NCI-H128 (cell line): ENCODE data around the gene LCLAT1.

Experiments used
- DNase-seq: peaks from one replicate; lab custom pipeline; 2025; ENCODE audit not compliant: unreplicated experiment; lab: John Stamatoyannopoulos, UW

LCLAT1 gene

GRCh38 chr2:30422444-30423040, 24.5 kb upstream of the LCLAT1 start:
- no peak for DNase-seq

DNA sequence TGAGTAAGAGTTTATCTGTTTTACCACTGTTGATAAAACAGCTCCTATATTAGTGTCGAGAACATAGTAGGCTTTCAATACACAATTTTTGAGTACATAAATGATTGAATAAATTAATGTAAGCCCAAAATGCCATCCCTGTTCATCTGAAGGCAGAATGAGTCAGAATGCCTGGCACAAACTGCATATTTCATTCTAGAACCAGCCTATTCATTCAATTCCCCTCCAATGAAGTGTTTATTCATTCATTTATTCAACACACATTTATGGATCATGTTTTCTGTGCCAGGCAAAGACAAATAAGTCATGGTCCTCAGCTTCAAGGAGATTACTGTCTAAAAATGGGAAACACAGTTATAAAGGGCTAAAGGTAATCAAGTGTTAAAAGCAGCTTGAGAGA, 22.8 kb upstream of the LCLAT1 start:
- no peak for DNase-seq

- no peak for DNase-seq
These were observed 21.7 kb upstream of the LCLAT1 start for GRCh38 chr2:30425326-30425725.

- DNase-seq: no peak
These were observed 19.3 kb upstream of the LCLAT1 start for GRCh38 chr2:30427606-30428347.

GRCh38 chr2:30428348-30428662, 18.7 kb upstream of the LCLAT1 start:
- DNase-seq: no peak

GRCh38 chr2:30428827-30429461, 18.1 kb upstream of the LCLAT1 start:
- no peak for DNase-seq

DNA sequence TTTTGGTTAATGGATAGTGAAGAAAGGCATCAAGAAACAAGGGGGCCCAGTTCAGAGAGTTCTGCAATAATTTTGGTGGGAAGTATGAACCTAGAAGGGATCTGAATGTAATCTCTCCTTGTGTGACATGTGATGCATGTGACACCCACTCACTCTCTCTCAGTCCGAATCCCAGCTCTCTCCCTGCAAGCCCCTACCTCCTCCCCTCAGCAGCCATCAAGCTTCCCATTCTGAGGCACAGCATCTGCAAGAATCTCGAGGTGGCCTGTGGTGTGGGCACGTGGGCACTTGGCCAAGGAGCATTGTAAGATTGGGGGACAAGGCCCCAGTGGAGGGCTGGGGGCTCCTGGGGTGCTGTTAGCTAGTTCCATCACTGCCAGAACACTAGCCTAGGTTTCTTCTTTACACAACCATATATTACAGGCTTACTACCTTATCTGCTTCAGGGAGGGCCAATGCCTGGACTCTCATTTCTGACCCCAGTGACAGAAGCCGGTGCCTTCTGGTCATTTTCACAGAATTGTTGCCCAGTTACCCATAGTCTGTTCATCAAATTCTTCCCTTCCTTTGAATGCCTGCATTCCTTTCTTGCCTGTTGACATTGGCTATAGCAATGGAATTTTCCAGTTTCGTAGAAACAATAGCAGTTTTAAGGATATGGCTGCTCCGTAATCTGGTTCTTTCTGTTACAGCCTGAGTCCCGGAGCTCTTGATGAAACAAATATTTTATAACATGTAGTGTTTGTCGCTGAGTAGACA, 13.3 kb upstream of the LCLAT1 start:
- DNase-seq: no peak

GRCh38 chr2:30434708-30435107, 12.3 kb upstream of the LCLAT1 start:
- DNase-seq: no peak

DNA sequence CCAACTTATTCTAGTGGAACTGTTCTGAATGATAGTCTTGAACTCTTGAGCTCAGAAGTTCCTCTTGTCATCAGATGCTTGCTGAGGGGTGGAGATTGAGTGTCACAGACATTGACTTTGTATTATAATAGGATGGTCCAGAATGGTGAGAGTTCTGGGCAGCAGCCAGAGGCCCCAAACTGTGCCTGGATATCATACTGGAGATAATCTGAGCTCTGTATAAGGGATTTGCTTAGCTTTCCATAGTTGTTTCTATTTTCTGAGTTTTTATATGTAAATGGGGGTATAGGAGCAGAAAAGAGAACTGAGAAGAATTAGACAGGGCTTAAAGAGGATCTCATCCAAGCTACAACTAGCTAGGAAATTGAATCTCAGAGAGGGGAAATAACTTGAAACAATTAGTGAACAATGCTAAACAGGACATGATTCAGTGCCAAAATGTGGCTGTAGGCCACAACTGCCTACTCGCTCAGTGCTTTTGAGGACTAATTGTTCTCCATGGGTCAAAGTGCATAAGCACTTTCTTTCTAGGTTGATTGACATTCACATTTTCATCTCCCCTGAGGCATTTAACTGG, 10.1 kb upstream of the LCLAT1 start:
- DNase-seq: no peak

DNA sequence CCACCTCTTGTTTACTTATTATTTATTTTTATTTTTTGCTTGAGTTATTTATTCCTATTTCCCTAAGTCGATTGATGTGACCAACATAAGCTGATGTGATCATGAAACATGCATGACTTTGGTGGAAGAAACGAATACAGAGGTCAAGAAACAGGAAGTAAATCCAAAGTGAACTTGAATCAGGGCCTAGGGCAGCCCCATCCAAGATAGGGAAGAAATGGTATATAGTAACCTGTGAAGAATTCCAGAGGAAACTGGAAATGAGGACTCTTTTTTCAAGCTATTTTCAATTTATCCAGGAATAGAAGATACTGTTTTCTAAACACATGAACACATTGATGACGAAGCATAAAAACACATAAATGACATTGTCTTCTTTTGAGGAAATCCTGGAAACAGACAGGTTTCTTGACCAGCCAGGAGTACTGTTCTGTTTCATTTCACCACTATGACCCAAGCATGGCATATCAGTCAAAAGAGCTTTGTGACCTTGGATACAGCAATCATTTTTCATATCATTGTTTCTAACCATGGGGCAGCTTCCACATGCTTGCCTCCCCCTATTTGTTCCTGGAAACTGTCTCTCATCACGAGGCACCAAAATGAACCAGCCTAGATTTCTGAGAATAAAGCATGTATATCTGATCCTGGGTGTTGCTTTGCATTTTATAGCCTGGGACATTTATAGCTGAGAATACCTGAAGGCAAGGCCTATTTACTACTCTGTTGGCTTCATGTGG, 9.1 kb upstream of the LCLAT1 start:
- DNase-seq: no peak

DNA sequence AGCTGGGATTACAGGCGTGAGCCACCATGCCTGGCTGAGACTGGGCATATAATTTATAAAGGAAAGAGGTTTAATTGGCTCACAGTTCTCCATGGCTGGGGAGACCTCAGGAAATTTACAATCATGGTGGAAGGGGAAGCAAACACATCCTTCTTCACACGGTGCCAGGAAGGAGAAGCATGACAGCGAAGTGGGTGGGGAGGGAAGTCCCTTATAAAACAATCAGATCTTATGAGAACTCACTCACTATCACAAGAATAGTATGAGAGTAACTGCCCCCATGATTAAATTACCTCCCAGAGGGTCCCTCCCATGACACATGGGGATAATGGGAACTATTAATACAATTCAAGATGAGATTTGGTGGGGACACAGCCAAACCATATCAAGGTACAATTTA, 7.8 kb upstream of the LCLAT1 start:
- DNase-seq: no peak

GRCh38 chr2:30439879-30440278, 7.2 kb upstream of the LCLAT1 start:
- DNase-seq: no peak

DNA sequence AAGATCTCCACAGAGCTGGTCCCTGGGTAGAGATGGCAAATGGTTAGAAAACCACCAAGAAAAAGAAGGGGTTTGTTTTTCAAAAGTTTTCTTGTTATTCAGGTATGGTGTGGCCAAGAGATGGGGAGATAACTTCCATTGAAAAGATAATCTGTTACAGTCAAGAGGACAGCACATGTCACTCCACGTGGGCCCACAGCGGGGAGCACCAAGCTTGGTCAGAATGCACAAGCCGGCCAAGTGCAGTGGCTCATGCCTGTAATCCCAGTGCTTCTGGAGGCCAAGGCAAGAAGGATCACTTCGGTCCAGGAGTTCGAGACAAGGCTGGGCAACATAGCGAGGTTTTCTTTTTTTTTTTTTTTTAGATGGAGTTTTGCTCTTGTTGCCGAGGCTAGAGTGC, 6.0 kb upstream of the LCLAT1 start:
- no peak for DNase-seq

DNA sequence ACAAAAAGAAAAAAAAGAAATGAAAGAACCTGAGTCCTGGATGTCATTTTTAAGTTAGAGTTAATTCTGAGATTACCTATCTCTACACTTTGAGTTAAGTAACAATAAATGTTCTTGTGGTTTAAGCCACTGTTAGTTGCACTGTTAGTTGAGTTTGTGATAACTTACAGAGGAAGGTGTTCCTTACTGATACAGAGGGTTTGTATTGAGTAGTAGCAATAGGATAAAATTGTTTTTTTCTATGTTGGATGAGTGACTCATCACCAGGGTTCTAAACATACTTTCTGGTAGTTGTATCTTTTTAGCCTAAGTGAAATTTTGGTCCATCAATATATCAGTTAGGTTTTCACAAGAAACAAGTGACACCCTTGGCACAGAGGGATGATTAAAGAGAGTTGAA, 4.0 kb upstream of the LCLAT1 start:
- no peak for DNase-seq

GRCh38 chr2:30444273-30444672, 2.8 kb upstream of the LCLAT1 start:
- no peak for DNase-seq

DNA sequence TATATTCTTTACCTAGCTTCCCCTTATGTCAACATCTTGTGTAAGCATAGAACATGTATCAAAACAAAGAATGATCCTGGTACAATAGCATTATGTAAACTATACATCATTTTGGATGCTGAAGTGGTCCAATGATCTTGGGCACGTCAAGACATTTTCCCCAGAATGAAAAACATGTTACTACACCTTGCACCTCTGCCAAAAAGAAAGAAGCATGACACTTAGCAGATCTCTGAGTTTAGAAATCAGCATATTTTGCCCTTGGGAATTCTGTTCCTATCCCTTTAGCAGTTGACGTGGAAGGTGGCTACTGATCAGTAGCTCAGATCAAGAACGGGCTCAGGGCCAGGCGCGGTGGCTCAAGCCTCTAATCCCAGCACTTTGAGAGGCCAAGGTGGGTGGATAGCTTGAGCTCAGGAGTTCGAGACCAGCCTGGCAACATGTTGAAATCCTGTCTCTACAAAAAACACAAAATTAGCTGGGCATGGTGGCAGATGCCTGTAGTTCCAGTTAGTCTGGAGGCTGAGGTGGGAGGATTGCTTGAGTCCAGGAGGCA, 1.7 kb upstream of the LCLAT1 start:
- no peak for DNase-seq

GRCh38 chr2:30446602-30447148, 371 bp upstream of the LCLAT1 start:
- no peak for DNase-seq

DNA sequence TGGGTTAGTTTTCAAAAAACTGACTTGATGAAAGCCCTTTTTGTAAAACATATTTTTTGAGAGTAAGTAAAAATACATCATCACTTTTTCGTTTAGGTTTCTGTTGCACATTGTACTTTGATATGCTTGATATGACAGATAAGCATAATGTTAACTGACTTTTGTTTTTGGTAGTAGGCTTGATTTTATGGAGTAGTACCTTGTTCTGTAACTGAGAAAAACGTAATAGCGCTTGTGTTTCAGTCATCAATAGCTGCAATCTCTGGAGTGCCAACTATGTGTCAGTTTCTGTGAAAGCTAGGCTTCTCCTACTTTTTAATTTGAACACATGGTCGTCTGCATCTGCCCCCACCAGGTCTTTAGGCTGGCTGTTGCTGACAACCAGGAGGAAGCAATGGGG, 1.3 kb downstream of the LCLAT1 start:
- DNase-seq: no peak

- no peak for DNase-seq
These were observed 1.8 kb downstream of the LCLAT1 start for GRCh38 chr2:30448866-30449265.

GRCh38 chr2:30450025-30450424, 3.0 kb downstream of the LCLAT1 start:
- DNase-seq: no peak
